B cell (primary cell): ENCODE data around the gene HIP1. TPM values are rescaled to one million over a fixed set of nuclear protein-coding genes. Genes with fewer than 3 reads are reported as not detected.

Experiments used
- ATAC-seq: fragments of 200-7000 bp; cut with Tn5 transposase; one replicate; pipeline ENCODE4 v1.10.0; 2021; ENCODE audit warnings: low read depth, mild to moderate bottlenecking, moderate number of reproducible peaks, moderate library complexity
- CTCF ChIA-PET: fragments of 350-600 bp; sonication (Branson Sonifier 250); formaldehyde crosslinking; loops from one replicate; lab custom pipeline; 2021; ENCODE audit warnings: antibody characterized with exemption, inconsistent platforms; lab: Charles Lee
- POLR2A ChIA-PET: fragments of 350-600 bp; sonication (Branson Sonifier 250); formaldehyde crosslinking; loops from one replicate; lab custom pipeline; 2021; ENCODE audit warnings: antibody characterized with exemption; lab: Charles Lee
- DNase-seq: peaks from one replicate; pipeline ENCODE4 v3.0.0; 2013
- H2AFZ ChIP-seq: 2 replicates; pipeline ENCODE4 v1.6.1; 2012; ENCODE audit warnings: mild to moderate bottlenecking, low read depth, low read length; ENCODE audit not compliant: insufficient read depth, poor library complexity, severe bottlenecking
- H3K27ac ChIP-seq, 2 donors: 1 replicate in 1 of 2; 2 replicates in 1 of 2; pipeline ENCODE4 v1.5.1; 2012 to 2013; ENCODE audit warnings: low read length in 2 of 2, mild to moderate bottlenecking in 2 of 2, moderate library complexity in 1 of 2
- H3K27me3 ChIP-seq, 4 experiments: fragments of 200-600 bp in 1 of 4; sonication (generic) in 1 of 4; replicated peaks in 1 of 4; 1 replicate in 2 of 4; 2 replicates in 2 of 4; pipeline versions ENCODE4 v1.6.1 to v1.7.0; 2013 to 2016; ENCODE audit warnings: low read length in 3 of 4, mild to moderate bottlenecking in 2 of 4, mixed read lengths in 1 of 4, moderate library complexity in 1 of 4; ENCODE audit not compliant: insufficient read depth in 4 of 4, control insufficient read depth in 3 of 4; ENCODE audit errors: control extremely low read depth in 1 of 4
- H3K36me3 ChIP-seq, 2 experiments: replicated peaks in 1 of 2; 1 replicate in 1 of 2; 2 replicates in 1 of 2; pipeline versions ENCODE4 v1.6.1 to v1.7.1; 2013; ENCODE audit warnings: low read length in 1 of 2; ENCODE audit not compliant: insufficient read depth in 2 of 2, control insufficient read depth in 1 of 2; ENCODE audit errors: control extremely low read depth in 1 of 2, extremely low read depth in 1 of 2
- H3K4me1 ChIP-seq, 2 donors: fragments of 200-600 bp in 1 of 2; sonication (generic) in 1 of 2; 1 replicate in 1 of 2; 2 replicates in 1 of 2; pipeline versions ENCODE4 v1.5.1 to v1.6.1; 2013 to 2017; ENCODE audit warnings: low read length in 2 of 2; ENCODE audit not compliant: control insufficient read depth in 2 of 2, insufficient read depth in 2 of 2
- H3K4me2 ChIP-seq: replicated peaks from 2 replicates; pipeline ENCODE3; 2012; ENCODE audit warnings: mild to moderate bottlenecking, low read depth, low read length; ENCODE audit not compliant: poor library complexity, severe bottlenecking
- H3K4me3 ChIP-seq, 5 experiments: fragments of 200-600 bp in 1 of 5; sonication (generic) in 1 of 5; 1 replicate in 3 of 5; 2 replicates in 2 of 5; pipeline versions ENCODE4 v1.5.1 to v1.7.0; 2011 to 2016; ENCODE audit warnings: low read length in 4 of 5, mild to moderate bottlenecking in 4 of 5, low read depth in 2 of 5, control low read depth in 1 of 5, moderate library complexity in 1 of 5; ENCODE audit not compliant: insufficient read depth in 1 of 5; ENCODE audit errors: control extremely low read depth in 1 of 5, extremely low read depth in 1 of 5
- H3K79me2 ChIP-seq: fragments of 200-600 bp; sonication (generic); one replicate; pipeline ENCODE4 v1.6.0; 2016; ENCODE audit warnings: low read length; ENCODE audit not compliant: control insufficient read depth, insufficient read depth
- H3K9ac ChIP-seq: fragments of 200-600 bp; sonication (generic); 2 replicates; pipeline ENCODE4 v1.6.1; 2017; ENCODE audit warnings: mild to moderate bottlenecking, low read length, moderate library complexity
- H3K9me3 ChIP-seq, 3 donors: one replicate each; pipeline versions ENCODE4 v1.6.1 to v1.7.1; 2013; ENCODE audit warnings: low read length in 2 of 3; ENCODE audit not compliant: control insufficient read depth in 2 of 3, insufficient read depth in 1 of 3; ENCODE audit errors: control extremely low read depth in 1 of 3
- H4K20me1 ChIP-seq: 2 replicates; pipeline ENCODE4 v1.6.0; 2012; ENCODE audit warnings: mild to moderate bottlenecking, low read length; ENCODE audit not compliant: insufficient read depth, control insufficient read depth, poor library complexity, severe bottlenecking
- H3K27ac Mint-ChIP-seq: one replicate; pipeline ENCODE4 v1.8.0; 2021; ENCODE audit warnings: mixed read lengths
- H3K27me3 Mint-ChIP-seq: one replicate; pipeline ENCODE4 v1.8.0; 2021; ENCODE audit warnings: mixed read lengths
- H3K4me1 Mint-ChIP-seq: one replicate; pipeline ENCODE4 v1.8.0; 2021; ENCODE audit warnings: mixed read lengths
- H3K4me3 Mint-ChIP-seq: one replicate; pipeline ENCODE4 v1.8.0; 2021; ENCODE audit warnings: mixed read lengths
- H3K9me3 Mint-ChIP-seq: one replicate; pipeline ENCODE4 v1.8.0; 2022; ENCODE audit warnings: mixed read lengths; ENCODE audit not compliant: insufficient read depth
- CTCF ChIP-seq: fragments of 200-600 bp; IDR thresholded peaks from one replicate; pipeline ENCODE4 v1.8.0; 2022; ENCODE audit warnings: antibody characterized with exemption, mild to moderate bottlenecking
- EZH2 ChIP-seq: IDR thresholded peaks from 2 replicates; pipeline ENCODE4 v1.6.1; 2012; ENCODE audit warnings: borderline replicate concordance, low read depth, mild to moderate bottlenecking, moderate library complexity, low read length; ENCODE audit not compliant: insufficient read depth, poor library complexity, severe bottlenecking
- WGBS: methylation state at CpG from one replicate; pipeline ENCODE4 v1.1.5; 2013; ENCODE audit warnings: missing lambda C conversion rate; ENCODE audit not compliant: insufficient coverage; 5-methylcytosine and 5-hydroxymethylcytosine counted together
- intact Hi-C: fragments of 100-400 bp; cut with micrococcal nuclease; formaldehyde crosslinking; loops from one replicate; pipeline ENCODE4 v1.10.0; 2022
- polyA plus RNA-seq: library from polyadenylated mRNA; depleted of rRNA; stranded (reverse); fragments of >200 nt; gene quantifications from 2 replicates; pipeline ENCODE4 v1.2.3, GENCODE V29; 2012
- total RNA-seq, 2 donors: library from RNA; stranded (reverse); fragments of 120-200 nt in 1 of 2; gene quantifications; 1 replicate in 1 of 2; 2 replicates in 1 of 2; pipeline versions ENCODE4 v1.2.3 to v1.2.4, GENCODE V29; 2013 to 2022

The HIP1 gene
- total and polyA plus RNA-seq, 2 donors (not counting 1 experiment from before 2014, with no cell fraction given): 6.5 to 16.7 TPM

DNA sequence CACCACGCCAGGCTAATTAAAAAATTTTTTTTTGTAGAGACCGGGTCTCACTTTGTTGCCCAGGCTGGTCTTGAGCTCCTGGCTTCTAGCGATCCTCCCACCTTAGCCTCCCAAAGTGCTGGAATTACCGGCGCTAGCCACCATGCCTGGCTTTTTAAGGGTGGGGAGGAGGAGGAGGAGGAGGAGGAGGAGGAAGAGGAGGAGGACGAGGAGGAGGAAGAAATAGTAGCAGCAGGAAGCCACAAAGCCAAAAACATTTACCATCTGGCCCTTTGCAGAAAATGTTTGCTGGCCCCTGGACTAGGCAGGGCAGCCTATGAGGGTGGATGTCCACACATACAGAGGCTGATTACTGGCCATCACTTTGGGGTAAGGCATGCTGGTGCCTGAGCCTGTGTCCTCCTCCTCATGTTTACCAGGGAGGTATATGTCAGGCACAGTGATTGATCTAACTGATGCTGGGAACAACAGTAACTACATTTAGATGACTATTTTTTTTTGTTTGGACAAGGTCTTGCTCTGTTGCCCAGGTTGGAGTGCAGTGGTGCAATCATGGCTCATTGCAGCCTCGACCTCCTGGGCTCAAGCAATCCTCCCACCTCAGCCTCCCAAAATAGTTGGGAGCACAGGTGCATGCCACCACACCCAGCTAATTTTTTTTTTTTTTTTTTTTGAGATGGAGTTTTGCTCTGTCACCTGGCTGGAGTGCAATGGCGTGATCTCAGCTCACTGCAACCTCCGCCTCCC, 122.1 kb downstream of the HIP1 start:
- peaks cover 45% of the 10 kb centered on the region for H3K4me1 Mint-ChIP-seq
- H3K9me3 ChIP-seq: peaks cover 0 to 10% (median 0%) of the 10 kb centered on the region in 3 donors
- no peak overlapping the region for H3K27ac ChIP-seq
- DNase-seq: no peak
- peaks cover 4% of the 10 kb centered on the region for H3K79me2 ChIP-seq
- H2AFZ ChIP-seq: no peak overlapping the region
- TF ChIP-seq CTCF (no peak), EZH2 (no peak)
- no peak overlapping the region for H3K4me2 ChIP-seq
- H3K9me3 Mint-ChIP-seq: no peaks in the 10 kb centered on the region
- no peak overlapping the region for H3K27ac Mint-ChIP-seq
- ChIA-PET CTCF (interaction anchor here (1.3 to 1.5 kb wide), 2 partner anchors 146 kb away, joined by 4 to 5 read pairs; no protein-coding TSS in a partner anchor), POLR2A (no interaction called here)
- intact Hi-C loops: no loop called here
- no peak overlapping the region for H3K4me3 ChIP-seq
- 93% methylated on average over 5 of the region's 9 CpGs for whole genome bisulfite sequencing
- no peak overlapping the region for H3K9ac ChIP-seq
- no peaks in the 10 kb centered on the region for H4K20me1 ChIP-seq
- H3K27me3 Mint-ChIP-seq: no peaks in the 10 kb centered on the region
- H3K27me3 ChIP-seq: no peaks in the 10 kb centered on the region
- no peak for ATAC-seq
- H3K4me3 Mint-ChIP-seq: peak overlapping the region; percentile 29
- H3K36me3 ChIP-seq: no peaks in the 10 kb centered on the region
- H3K4me1 ChIP-seq: peaks cover 51 to 56% of the 10 kb centered on the region in 2 donors

- H3K27ac ChIP-seq: no peak overlapping the region
- H3K9ac ChIP-seq: no peak overlapping the region
- Mint-ChIP-seq H3K9me3 (no peaks in the 10 kb centered on the region), H3K4me1 (peaks cover 26% of the 10 kb centered on the region), H3K27me3 (no peaks in the 10 kb centered on the region), H3K4me3 (no peak overlapping the region), H3K27ac (no peak overlapping the region)
- DNase-seq (no peak), ATAC-seq (no peak)
- H3K4me2 ChIP-seq: no peak overlapping the region
- H3K79me2 ChIP-seq: peaks cover 6% of the 10 kb centered on the region
- H3K9me3 ChIP-seq: no peaks in the 10 kb centered on the region
- POLR2A ChIA-PET: interaction anchor here (0.6 kb wide), 1 partner anchor 23 kb away, joined by 5 read pairs; no protein-coding TSS in a partner anchor
- H3K36me3 ChIP-seq: no peaks in the 10 kb centered on the region
- intact Hi-C loops: no loop called here
- H4K20me1 ChIP-seq: no peaks in the 10 kb centered on the region
- TF ChIP-seq EZH2 (no peak), CTCF (no peak)
- H3K4me1 ChIP-seq: peaks cover 29 to 34% of the 10 kb centered on the region in 2 donors
- CTCF ChIA-PET: interaction anchor here (0.7 kb wide), 1 partner anchor 12 kb away, joined by 3 read pairs; no protein-coding TSS in a partner anchor
- no peak overlapping the region for H2AFZ ChIP-seq
- 100% methylated on average over 1 of the region's 6 CpGs for WGBS
- no peak overlapping the region for H3K4me3 ChIP-seq
- H3K27me3 ChIP-seq: no peaks in the 10 kb centered on the region
Measured at GRCh38 chr7:75614401-75614800, 124.3 kb downstream of the HIP1 start.
